ENCODE results near the gene SLC43A2.
A peak's percentile ranks its signal among the peaks of the same experiment; 100 is the strongest.
"Not testable (repeated sequence)": the region's sequence is repeated elsewhere in the genome, so short reads cannot be mapped to it uniquely, and the experiment has no call there.

The SLC43A2 gene

GRCh38 chr17:1588821-1589585 lies 39.6 kb downstream of the SLC43A2 start:
- no peak for DNase-seq

- no peak for DNase-seq
These were observed 44.5 kb downstream of the SLC43A2 start for GRCh38 chr17:1584167-1584566.

GRCh38 chr17:1583556-1583955 lies 45.1 kb downstream of the SLC43A2 start:
- no peak for DNase-seq

GRCh38 chr17:1582374-1582773 lies 46.3 kb downstream of the SLC43A2 start:
- no peak for DNase-seq

GRCh38 chr17:1580979-1581676 lies 47.5 kb downstream of the SLC43A2 start:
- DNase-seq = no peak

- no peak for DNase-seq
These were observed 50.6 kb downstream of the SLC43A2 start for GRCh38 chr17:1578029-1578428.

GRCh38 chr17:1577583-1578013 lies 51.0 kb downstream of the SLC43A2 start:
- DNase-seq = no peak

GRCh38 chr17:1577182-1577581 lies 51.5 kb downstream of the SLC43A2 start:
- DNase-seq = no peak

GRCh38 chr17:1576500-1576899 lies 52.1 kb downstream of the SLC43A2 start:
- no peak for DNase-seq

- no peak for DNase-seq
These were observed 53.8 kb downstream of the SLC43A2 start for GRCh38 chr17:1574697-1575471.

- peak; percentile 68 for DNase-seq
These were observed 54.5 kb downstream of the SLC43A2 start for GRCh38 chr17:1573932-1574696.

- DNase-seq = not testable (repeated sequence)
These were observed 56.0 kb downstream of the SLC43A2 start for GRCh38 chr17:1572646-1573045.

- no peak for DNase-seq
These were observed 57.3 kb downstream of the SLC43A2 start for GRCh38 chr17:1571341-1571704.

GRCh38 chr17:1568950-1569810 lies 59.5 kb downstream of the SLC43A2 start:
- DNase-seq = no peak

GRCh38 chr17:1566505-1567199 lies 62.0 kb downstream of the SLC43A2 start:
- peak; percentile 44 for DNase-seq

GRCh38 chr17:1565877-1566276 lies 62.8 kb downstream of the SLC43A2 start:
- DNase-seq = no peak

- no peak for DNase-seq
These were observed 64.6 kb downstream of the SLC43A2 start for GRCh38 chr17:1563786-1564613.

- not testable (repeated sequence) for DNase-seq
These were observed 65.2 kb downstream of the SLC43A2 start for GRCh38 chr17:1563471-1563785.

- no peak for DNase-seq
These were observed 66.4 kb downstream of the SLC43A2 start for GRCh38 chr17:1562176-1562643.
